ENCODE data around the gene CAMK1D. TPM values are rescaled to one million over a fixed set of nuclear protein-coding genes. Genes with fewer than 3 reads are reported as not detected.

The CAMK1D gene
- polyA plus RNA-seq, 1 donor (not counting 4 experiments of a cell fraction or from before 2014, with no cell fraction given) = 0.76 TPM

DNA sequence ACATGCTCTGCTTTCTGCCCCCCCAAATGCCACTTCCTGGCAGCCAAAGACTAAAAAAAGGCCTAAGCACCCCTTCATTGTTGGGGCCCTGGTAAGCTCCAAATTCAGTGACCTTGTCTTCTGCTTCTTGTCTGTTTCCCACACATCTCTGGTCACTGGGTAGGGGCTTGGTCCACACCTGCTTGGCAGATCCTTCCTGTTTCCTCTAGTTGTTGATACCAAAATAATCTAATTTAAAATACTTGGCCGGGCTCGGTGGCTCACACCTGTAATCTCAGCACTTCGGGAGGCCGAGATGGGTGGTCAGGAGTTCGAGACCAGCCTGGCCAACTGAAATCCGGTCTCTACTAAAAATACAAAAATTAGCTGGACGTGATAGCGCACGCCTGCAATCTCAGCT is 130.6 kb downstream of the CAMK1D start:
- no peak overlapping the region for H3K27ac ChIP-seq (ENCODE audit: control insufficient read depth, insufficient read depth, low read length)
- TF ChIP-seq EZH2 (IDR thresholded peaks at IDR 0.05; ENCODE audit: low read length) = no peak
- TF ChIP-seq, protein P1, sequence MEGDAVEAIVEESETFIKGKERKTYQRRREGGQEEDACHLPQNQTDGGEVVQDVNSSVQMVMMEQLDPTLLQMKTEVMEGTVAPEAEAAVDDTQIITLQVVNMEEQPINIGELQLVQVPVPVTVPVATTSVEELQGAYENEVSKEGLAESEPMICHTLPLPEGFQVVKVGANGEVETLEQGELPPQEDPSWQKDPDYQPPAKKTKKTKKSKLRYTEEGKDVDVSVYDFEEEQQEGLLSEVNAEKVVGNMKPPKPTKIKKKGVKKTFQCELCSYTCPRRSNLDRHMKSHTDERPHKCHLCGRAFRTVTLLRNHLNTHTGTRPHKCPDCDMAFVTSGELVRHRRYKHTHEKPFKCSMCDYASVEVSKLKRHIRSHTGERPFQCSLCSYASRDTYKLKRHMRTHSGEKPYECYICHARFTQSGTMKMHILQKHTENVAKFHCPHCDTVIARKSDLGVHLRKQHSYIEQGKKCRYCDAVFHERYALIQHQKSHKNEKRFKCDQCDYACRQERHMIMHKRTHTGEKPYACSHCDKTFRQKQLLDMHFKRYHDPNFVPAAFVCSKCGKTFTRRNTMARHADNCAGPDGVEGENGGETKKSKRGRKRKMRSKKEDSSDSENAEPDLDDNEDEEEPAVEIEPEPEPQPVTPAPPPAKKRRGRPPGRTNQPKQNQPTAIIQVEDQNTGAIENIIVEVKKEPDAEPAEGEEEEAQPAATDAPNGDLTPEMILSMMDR (optimal IDR thresholded peaks at IDR 0.05 in 1 of 3, IDR thresholded peaks at IDR 0.05 in 1 of 3, conservative IDR thresholded peaks at IDR 0.05 in 1 of 3; ENCODE audit: extremely low read depth in 1 of 3, insufficient read depth in 2 of 3, low read length in 3 of 3) = no peak
- H3K79me2 ChIP-seq (ENCODE audit: control insufficient read depth, insufficient read depth, low read length) = no peaks in the 10 kb centered on the region
- no peaks in the 10 kb centered on the region for H3K4me1 ChIP-seq (ENCODE audit: control insufficient read depth, extremely low read depth, insufficient read depth, low read length)
- H3K4me2 ChIP-seq (ENCODE audit: control insufficient read depth, extremely low read depth, insufficient read depth, low read depth, low read length) = no peak overlapping the region
- no peak for FAIRE-seq
- H3K9me3 ChIP-seq (ENCODE audit: control insufficient read depth, low read depth, low read length) = no peaks in the 10 kb centered on the region
- dilution Hi-C loops (cut with MboI; ENCODE audit: extremely low pct_ligation_motif_present, low sequenced_read_pairs) = no loop called here
- no peak overlapping the region for H3K4me3 ChIP-seq (ENCODE audit: control insufficient read depth in 2 of 3, extremely low read depth in 1 of 3, insufficient read depth in 2 of 3, low read depth in 1 of 3, low read length in 3 of 3)
- H4K20me1 ChIP-seq (ENCODE audit: control insufficient read depth, extremely low read depth, insufficient read depth, low read length) = no peaks in the 10 kb centered on the region
- no peak for DNase-seq (ENCODE audit: low read depth, low spot score)
- no peaks in the 10 kb centered on the region for H3K27me3 ChIP-seq (ENCODE audit: control insufficient read depth, extremely low read depth, insufficient read depth, low read length)
- H3K9ac ChIP-seq (ENCODE audit: control insufficient read depth, extremely low read depth, insufficient read depth, low read length) = no peak overlapping the region
- no peaks in the 10 kb centered on the region for H3K9me1 ChIP-seq (ENCODE audit: control insufficient read depth, extremely low read depth, insufficient read depth, low read length)
- no peak overlapping the region for H2AFZ ChIP-seq (ENCODE audit: control insufficient read depth, low read length)
- H3K36me3 ChIP-seq (ENCODE audit: control insufficient read depth in 2 of 2, extremely low read depth in 1 of 2, insufficient read depth in 2 of 2, low read length in 2 of 2) = no peaks in the 10 kb centered on the region

DNA sequence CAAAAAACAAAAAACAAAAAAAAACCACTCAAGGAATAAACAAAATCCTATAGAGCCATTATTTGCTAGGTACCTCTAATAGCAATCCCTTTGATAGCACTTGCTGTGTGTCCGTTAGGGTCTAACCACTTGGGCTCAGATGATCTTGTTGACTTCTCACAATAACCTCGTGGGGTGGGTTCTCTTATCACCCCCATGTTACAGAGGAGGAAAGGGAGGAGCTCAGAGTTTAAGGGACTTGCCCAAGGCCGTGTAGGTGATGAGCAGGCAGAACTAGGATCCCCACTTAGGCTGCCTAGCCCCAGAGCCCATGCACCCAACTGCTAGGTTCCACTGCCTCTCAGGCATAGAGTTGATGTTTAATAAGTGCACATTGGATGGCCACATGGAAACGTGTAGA is 131.1 kb downstream of the CAMK1D start:
- no peaks in the 10 kb centered on the region for H3K9me1 ChIP-seq (ENCODE audit: control insufficient read depth, extremely low read depth, insufficient read depth, low read length)
- H3K4me3 ChIP-seq (ENCODE audit: control insufficient read depth in 2 of 3, extremely low read depth in 1 of 3, insufficient read depth in 2 of 3, low read depth in 1 of 3, low read length in 3 of 3) = no peak overlapping the region
- H3K9ac ChIP-seq (ENCODE audit: control insufficient read depth, extremely low read depth, insufficient read depth, low read length) = no peak overlapping the region
- no peaks in the 10 kb centered on the region for H4K20me1 ChIP-seq (ENCODE audit: control insufficient read depth, extremely low read depth, insufficient read depth, low read length)
- H3K27ac ChIP-seq (ENCODE audit: control insufficient read depth, insufficient read depth, low read length) = no peak overlapping the region
- DNase-seq (ENCODE audit: low read depth, low spot score) (no peak), FAIRE-seq (no peak)
- TF ChIP-seq, protein P1 (optimal IDR thresholded peaks at IDR 0.05 in 1 of 3, IDR thresholded peaks at IDR 0.05 in 1 of 3, conservative IDR thresholded peaks at IDR 0.05 in 1 of 3; ENCODE audit: extremely low read depth in 1 of 3, insufficient read depth in 2 of 3, low read length in 3 of 3) = no peak
- TF ChIP-seq EZH2 (IDR thresholded peaks at IDR 0.05; ENCODE audit: low read length) = no peak
- no peaks in the 10 kb centered on the region for H3K4me1 ChIP-seq (ENCODE audit: control insufficient read depth, extremely low read depth, insufficient read depth, low read length)
- dilution Hi-C loops (cut with MboI; ENCODE audit: extremely low pct_ligation_motif_present, low sequenced_read_pairs) = no loop called here
- no peak overlapping the region for H2AFZ ChIP-seq (ENCODE audit: control insufficient read depth, low read length)
- H3K79me2 ChIP-seq (ENCODE audit: control insufficient read depth, insufficient read depth, low read length) = no peaks in the 10 kb centered on the region
- no peaks in the 10 kb centered on the region for H3K27me3 ChIP-seq (ENCODE audit: control insufficient read depth, extremely low read depth, insufficient read depth, low read length)
- H3K36me3 ChIP-seq (ENCODE audit: control insufficient read depth in 2 of 2, extremely low read depth in 1 of 2, insufficient read depth in 2 of 2, low read length in 2 of 2) = no peaks in the 10 kb centered on the region
- H3K4me2 ChIP-seq (ENCODE audit: control insufficient read depth, extremely low read depth, insufficient read depth, low read depth, low read length) = no peak overlapping the region
- no peaks in the 10 kb centered on the region for H3K9me3 ChIP-seq (ENCODE audit: control insufficient read depth, low read depth, low read length)

All from keratinocyte (primary cell).